Endothelial cell of umbilical vein (primary cell): Measurements from ENCODE around the gene LYPD5. TPM values are rescaled to one million over a fixed set of nuclear protein-coding genes. Genes with fewer than 3 reads are reported as not detected.
A peak's percentile ranks its signal among the peaks of the same experiment; 100 is the strongest.

Source experiments
- BruUV-seq: library from RNA; stranded (reverse); fragments of 400-500 nt; replicated peaks from 2 replicates; lab custom pipeline; 2021; lab: Mats Ljungman, UMichigan
- CTCF ChIA-PET: fragments of 300-600, 350-600 bp; sonication (Branson Sonifier 250); formaldehyde crosslinking; loops from one replicate; lab custom pipeline; 2021; ENCODE audit warnings: antibody characterized with exemption, inconsistent platforms; lab: Charles Lee
- POLR2A ChIA-PET: fragments of 300-600, 350-600 bp; sonication (Branson Sonifier 250); formaldehyde crosslinking; loops from one replicate; lab custom pipeline; 2021; ENCODE audit warnings: antibody characterized with exemption, inconsistent platforms; lab: Charles Lee
- DNase-seq: peaks from one replicate; pipeline ENCODE4 v3.0.0-alpha.2; 2011; ENCODE audit warnings: low read depth, low spot score
- FAIRE-seq: peaks from 2 replicates; lab custom pipeline; 2011; peaks lifted over from hg19 to GRCh38; lab: Jason Lieb, UNC
- H2AFZ ChIP-seq: 2 replicates; pipeline ENCODE4 v1.6.0; 2012; ENCODE audit warnings: low read depth, low read length, control low read depth, inconsistent platforms
- H3K27ac ChIP-seq: 2 replicates; pipeline ENCODE4 v1.5.1; 2011; ENCODE audit warnings: low read depth, mild to moderate bottlenecking, control low read depth, low read length, moderate library complexity; ENCODE audit not compliant: insufficient read depth
- H3K27me3 ChIP-seq, 2 experiments: 2 replicates each; pipeline versions ENCODE4 v1.6.0 to v1.6.1; 2011; ENCODE audit warnings: low read length in 2 of 2, mixed read lengths in 1 of 2; ENCODE audit not compliant: control insufficient read depth in 2 of 2, insufficient read depth in 2 of 2
- H3K36me3 ChIP-seq, 2 experiments: 2 replicates in 1 of 2; 3 replicates in 1 of 2; pipeline ENCODE4 v1.5.1; 2011; ENCODE audit warnings: low read length in 2 of 2, mild to moderate bottlenecking in 1 of 2, moderate library complexity in 1 of 2; ENCODE audit not compliant: control insufficient read depth in 2 of 2, insufficient read depth in 2 of 2; ENCODE audit errors: extremely low read depth in 1 of 2
- H3K4me1 ChIP-seq: 3 replicates; pipeline ENCODE4 v1.5.1; 2011; ENCODE audit warnings: mild to moderate bottlenecking, low read length; ENCODE audit not compliant: control insufficient read depth, insufficient read depth; ENCODE audit errors: extremely low read depth
- H3K4me2 ChIP-seq: 2 replicates; pipeline ENCODE4 v1.6.1; 2011; ENCODE audit warnings: low read length, control low read depth, mixed read lengths; ENCODE audit not compliant: insufficient read depth
- H3K4me3 ChIP-seq, 3 experiments: fragments of 200-600 bp in 1 of 3; sonication (generic), shearing (Covaris generic) in 1 of 3; replicated peaks in 1 of 3; 2 replicates each; pipeline ENCODE4 v1.5.1; 2011 to 2016; ENCODE audit warnings: control low read depth in 3 of 3, low read length in 3 of 3, mild to moderate bottlenecking in 2 of 3, inconsistent platforms in 1 of 3, low read depth in 1 of 3, moderate library complexity in 1 of 3; ENCODE audit not compliant: insufficient read depth in 1 of 3
- H3K79me2 ChIP-seq: 2 replicates; pipeline ENCODE4 v1.6.0; 2012; ENCODE audit warnings: low read length, inconsistent platforms; ENCODE audit not compliant: control insufficient read depth, insufficient read depth
- H3K9ac ChIP-seq: replicated peaks from 2 replicates; pipeline ENCODE3; 2011; ENCODE audit warnings: low read length, control low read depth; ENCODE audit not compliant: insufficient read depth; ENCODE audit errors: extremely low read depth
- H3K9me1 ChIP-seq: replicated peaks from 3 replicates; pipeline ENCODE4 v1.6.0; 2011; ENCODE audit warnings: mild to moderate bottlenecking, low read length; ENCODE audit not compliant: control insufficient read depth, insufficient read depth; ENCODE audit errors: extremely low read depth
- H3K9me3 ChIP-seq: replicated peaks from 2 replicates; pipeline ENCODE4 v1.5.1; 2012; ENCODE audit warnings: low read length, inconsistent platforms; ENCODE audit not compliant: control insufficient read depth, insufficient read depth
- H4K20me1 ChIP-seq: replicated peaks from 2 replicates; pipeline ENCODE3; 2011; ENCODE audit warnings: mild to moderate bottlenecking, low read length; ENCODE audit not compliant: control insufficient read depth, insufficient read depth; ENCODE audit errors: extremely low read depth
- EZH2 ChIP-seq: IDR thresholded peaks from 2 replicates; pipeline ENCODE4 v1.6.1; 2012; ENCODE audit warnings: borderline replicate concordance, low read depth, mild to moderate bottlenecking, moderate library complexity, low read length, inconsistent platforms; ENCODE audit not compliant: severe bottlenecking
- FOS ChIP-seq: IDR thresholded peaks from 2 replicates; pipeline ENCODE4 v1.6.1; 2011; ENCODE audit warnings: mild to moderate bottlenecking, low read length, moderate library complexity, borderline replicate concordance; ENCODE audit not compliant: insufficient read depth
- GATA2 ChIP-seq: IDR thresholded peaks from 2 replicates; pipeline ENCODE4 v1.7.0; 2011; ENCODE audit warnings: low read depth, mild to moderate bottlenecking, moderate library complexity, mixed read lengths, low read length; ENCODE audit not compliant: insufficient read length, insufficient read depth
- JUN ChIP-seq: IDR thresholded peaks from 2 replicates; pipeline ENCODE4 v1.6.1; 2011; ENCODE audit warnings: borderline replicate concordance, low read depth; ENCODE audit not compliant: insufficient read length, insufficient read depth
- MYC ChIP-seq: IDR thresholded peaks from one replicate; pipeline ENCODE4 v1.6.1; 2011; ENCODE audit warnings: mild to moderate bottlenecking, low read depth, low read length
- POLR2A ChIP-seq: IDR thresholded peaks from 2 replicates; pipeline ENCODE4 v1.6.1; 2012; ENCODE audit warnings: low read depth, mild to moderate bottlenecking, control low read depth, low read length
- POLR2AphosphoS5 ChIP-seq: IDR thresholded peaks from 2 replicates; pipeline ENCODE4 v1.6.1; 2012; ENCODE audit warnings: low read depth, mild to moderate bottlenecking, control low read depth, low read length, moderate library complexity; ENCODE audit not compliant: insufficient read depth
- dilution Hi-C: fragments of 300-500 bp; cut with MboI; formaldehyde crosslinking; loops from one replicate; pipeline ENCODE4 v1.15.0; 2019; ENCODE audit warnings: low sequenced_read_pairs; ENCODE audit not compliant: extremely low pct_ligation_motif_present
- intact Hi-C: fragments of 100-400 bp; cut with micrococcal nuclease; formaldehyde crosslinking; loops from one replicate; pipeline ENCODE4 v1.10.0; 2022
- polyA plus RNA-seq, 4 experiments: library from polyadenylated mRNA; depleted of rRNA in 3 of 4; stranded (reverse) in 3 of 4; unstranded in 1 of 4; fragments of >200 nt; gene quantifications; 2 replicates each; pipeline versions ENCODE4 v1.2.1 to v1.2.3, GENCODE V29; 2011 to 2012; ENCODE audit warnings: missing spikeins in 1 of 4
- total RNA-seq: library from RNA; stranded (reverse); gene quantifications from 2 replicates; pipeline ENCODE4 v1.2.3, GENCODE V29; 2021
- TF ChIP-seq, protein P1 (sequence below), 2 donors: IDR thresholded peaks; 1 replicate in 1 of 2; 2 replicates in 1 of 2; pipeline ENCODE4 v1.5.1; 2011; ENCODE audit warnings: low read length in 2 of 2, mild to moderate bottlenecking in 2 of 2, moderate library complexity in 2 of 2, control low read depth in 1 of 2, inconsistent platforms in 1 of 2, low read depth in 1 of 2; ENCODE audit not compliant: insufficient read depth in 1 of 2; ENCODE audit errors: extremely low read depth in 1 of 2
- TF ChIP-seq, protein P2 (sequence below): IDR thresholded peaks from 2 replicates; pipeline ENCODE4 v1.6.1; 2011; ENCODE audit not compliant: insufficient read depth, insufficient read length

Gene LYPD5
- total and polyA plus RNA-seq, 2 donors (not counting 3 experiments of a cell fraction or from before 2014, with no cell fraction given), result 0.28 TPM; not detected in 1

DNA sequence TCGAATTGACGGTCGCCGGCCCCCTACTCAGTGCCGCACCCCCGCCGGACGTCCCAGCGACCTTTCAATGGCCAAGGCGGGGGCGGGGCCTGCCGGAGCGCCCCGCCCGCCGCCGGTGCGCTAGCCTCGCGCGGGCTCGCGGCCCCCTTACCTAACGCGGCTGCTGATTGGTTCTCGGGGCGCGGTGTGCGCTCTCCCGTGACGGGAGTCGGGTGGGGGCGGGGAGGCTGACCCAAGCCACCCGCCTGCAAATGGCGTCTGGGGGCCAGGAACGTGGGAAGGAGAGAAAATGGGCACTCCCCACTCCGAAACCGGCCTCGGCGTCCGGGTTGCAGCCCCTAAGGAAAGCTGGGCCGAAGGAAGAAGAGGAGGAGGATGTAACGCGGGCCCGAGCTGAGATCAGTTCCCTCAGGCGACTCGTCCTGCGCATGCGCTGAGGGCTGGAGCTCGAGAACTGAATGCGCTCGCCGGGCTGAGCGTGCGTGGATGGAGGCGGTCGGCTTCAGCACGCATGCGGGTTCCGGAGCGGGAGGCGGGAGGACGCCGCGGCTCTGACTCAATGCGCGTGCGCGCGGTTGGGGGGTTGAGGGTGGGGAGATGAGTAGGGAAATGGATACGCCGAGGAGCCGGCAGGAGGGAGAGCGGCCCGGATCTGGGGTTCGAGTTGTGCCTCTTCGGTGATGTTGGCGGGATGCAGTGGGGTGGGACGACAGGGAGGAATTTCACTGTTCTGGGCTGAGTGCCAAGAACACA, 47.6 kb downstream of the LYPD5 start, which contains the start of gene SMG9:
Gene SMG9 (minus strand): TSS at position 460 of the 753 bp plus-strand sequence. CDS start 4,221 bp downstream, outside the sequence.
- Histone ChIP-seq H3K4me3 (peak within 1 kb of the TSS; percentile 67 to 92 (median 74)), H4K20me1 (no peaks in the 10 kb centered on the region), H3K4me2 (peak within 1 kb of the TSS; percentile 93), H3K27me3 (no peaks in the 10 kb centered on the region), H3K9me1 (no peaks in the 10 kb centered on the region), H3K9ac (peak within 1 kb of the TSS; percentile 98), H3K36me3 (peaks cover 7 to 15% of the 10 kb centered on the region in 2 experiments), H3K79me2 (peaks cover 25% of the 10 kb centered on the region), H3K4me1 (peaks cover 34% of the 10 kb centered on the region), H3K27ac (peak within 1 kb of the TSS; percentile 97), H3K9me3 (no peaks in the 10 kb centered on the region), H2AFZ (peak within 1 kb of the TSS; percentile 71)
- ChIA-PET POLR2A (interaction anchor here (1.0 to 1.8 kb wide), 3 partner anchors 10 to 86 kb away, joined by 3 to 9 read pairs (median 3); no protein-coding TSS in a partner anchor), CTCF (interaction anchor here (0.7 to 6.2 kb wide), 12 partner anchors 9 to 86 kb away, joined by 3 to 55 read pairs (median 4); no protein-coding TSS in a partner anchor)
- TSS peak; percentile 38 for BruUV-seq
- FAIRE-seq, result peak; percentile 95
- TF ChIP-seq FOS, result no peak
- peak; percentile 50 for TF ChIP-seq POLR2A
- TF ChIP-seq POLR2AphosphoS5, result peak; percentile 41
- dilution Hi-C loops (no loop called here), intact Hi-C loops (loop anchor here (1.0 to 10.0 kb wide), 2 partner anchors 220 to 360 kb away; partner anchors contain the start of gene ZNF225)
- DNase-seq, result peak; percentile 99

DNA sequence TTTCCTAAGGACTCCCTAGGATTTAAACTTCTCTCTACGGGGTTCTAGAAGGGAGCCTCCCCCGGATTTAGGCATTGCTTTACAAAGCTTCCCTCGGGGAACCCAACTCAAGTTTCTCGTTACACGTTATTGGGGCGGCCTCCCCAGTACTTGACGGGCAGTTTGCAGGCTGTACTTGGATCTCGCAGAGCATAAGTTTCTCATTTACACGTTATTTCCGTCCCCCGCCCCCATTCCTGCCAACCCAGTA, 48.1 kb downstream of the LYPD5 start:
- peaks cover 29% of the 10 kb centered on the region for H3K4me1 ChIP-seq
- no TSS peak for BruUV-seq
- dilution Hi-C loops, result no loop called here
- peak overlapping the region; percentile 97 for H3K27ac ChIP-seq
- DNase-seq, result no peak
- H3K4me2 ChIP-seq, result peak overlapping the region; percentile 93
- TF ChIP-seq POLR2AphosphoS5, result no peak
- no peak for TF ChIP-seq MYC
- no peak for TF ChIP-seq POLR2A
- no peak for TF ChIP-seq GATA2
- TF ChIP-seq FOS, result no peak
- no peak for TF ChIP-seq EZH2
- TF ChIP-seq, protein P1, sequence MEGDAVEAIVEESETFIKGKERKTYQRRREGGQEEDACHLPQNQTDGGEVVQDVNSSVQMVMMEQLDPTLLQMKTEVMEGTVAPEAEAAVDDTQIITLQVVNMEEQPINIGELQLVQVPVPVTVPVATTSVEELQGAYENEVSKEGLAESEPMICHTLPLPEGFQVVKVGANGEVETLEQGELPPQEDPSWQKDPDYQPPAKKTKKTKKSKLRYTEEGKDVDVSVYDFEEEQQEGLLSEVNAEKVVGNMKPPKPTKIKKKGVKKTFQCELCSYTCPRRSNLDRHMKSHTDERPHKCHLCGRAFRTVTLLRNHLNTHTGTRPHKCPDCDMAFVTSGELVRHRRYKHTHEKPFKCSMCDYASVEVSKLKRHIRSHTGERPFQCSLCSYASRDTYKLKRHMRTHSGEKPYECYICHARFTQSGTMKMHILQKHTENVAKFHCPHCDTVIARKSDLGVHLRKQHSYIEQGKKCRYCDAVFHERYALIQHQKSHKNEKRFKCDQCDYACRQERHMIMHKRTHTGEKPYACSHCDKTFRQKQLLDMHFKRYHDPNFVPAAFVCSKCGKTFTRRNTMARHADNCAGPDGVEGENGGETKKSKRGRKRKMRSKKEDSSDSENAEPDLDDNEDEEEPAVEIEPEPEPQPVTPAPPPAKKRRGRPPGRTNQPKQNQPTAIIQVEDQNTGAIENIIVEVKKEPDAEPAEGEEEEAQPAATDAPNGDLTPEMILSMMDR (IDR thresholded peaks at IDR 0.05; ENCODE audit: extremely low read depth in 1 of 2, insufficient read depth in 1 of 2, low read depth in 1 of 2, low read length in 2 of 2), result no peak
- no peak for TF ChIP-seq JUN
- TF ChIP-seq, protein P2, sequence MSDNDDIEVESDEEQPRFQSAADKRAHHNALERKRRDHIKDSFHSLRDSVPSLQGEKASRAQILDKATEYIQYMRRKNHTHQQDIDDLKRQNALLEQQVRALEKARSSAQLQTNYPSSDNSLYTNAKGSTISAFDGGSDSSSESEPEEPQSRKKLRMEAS, result no peak
- H3K9me3 ChIP-seq, result no peaks in the 10 kb centered on the region
- intact Hi-C loops, result loop anchor here (10.0 kb wide), 1 partner anchor 361 kb away; the partner anchor contains the start of gene ZNF225
- H3K79me2 ChIP-seq, result peaks cover 25% of the 10 kb centered on the region
- no peak for FAIRE-seq
- no peaks in the 10 kb centered on the region for H4K20me1 ChIP-seq
- ChIA-PET POLR2A (interaction anchor here (1.5 to 1.8 kb wide), 2 partner anchors 28 to 86 kb away, joined by 3 to 4 read pairs; no protein-coding TSS in a partner anchor), CTCF (interaction anchor here (0.7 to 6.2 kb wide), 13 partner anchors 9 to 86 kb away, joined by 3 to 55 read pairs (median 5); no protein-coding TSS in a partner anchor)
- H3K36me3 ChIP-seq, result peaks cover 11 to 18% of the 10 kb centered on the region in 2 experiments
- H2AFZ ChIP-seq, result peak overlapping the region; percentile 35
- no peaks in the 10 kb centered on the region for H3K27me3 ChIP-seq
- H3K4me3 ChIP-seq, result peak overlapping the region; percentile 67 to 92 (median 74)
- H3K9ac ChIP-seq, result peak overlapping the region; percentile 98
- H3K9me1 ChIP-seq, result no peaks in the 10 kb centered on the region
